HL-60/S4 treated with retinoic acid at 250 ng/mL for 4 days and 3 days (cell line): ENCODE measurements around the gene CABP7.

Source experiments
- in situ Hi-C: fragments of 300-500 bp; cut with MboI; formaldehyde crosslinking; loops from 2 replicates; pipeline ENCODE4 v1.7.0; 2022; ENCODE audit warnings: low sequenced_read_pairs

CABP7 gene

DNA sequence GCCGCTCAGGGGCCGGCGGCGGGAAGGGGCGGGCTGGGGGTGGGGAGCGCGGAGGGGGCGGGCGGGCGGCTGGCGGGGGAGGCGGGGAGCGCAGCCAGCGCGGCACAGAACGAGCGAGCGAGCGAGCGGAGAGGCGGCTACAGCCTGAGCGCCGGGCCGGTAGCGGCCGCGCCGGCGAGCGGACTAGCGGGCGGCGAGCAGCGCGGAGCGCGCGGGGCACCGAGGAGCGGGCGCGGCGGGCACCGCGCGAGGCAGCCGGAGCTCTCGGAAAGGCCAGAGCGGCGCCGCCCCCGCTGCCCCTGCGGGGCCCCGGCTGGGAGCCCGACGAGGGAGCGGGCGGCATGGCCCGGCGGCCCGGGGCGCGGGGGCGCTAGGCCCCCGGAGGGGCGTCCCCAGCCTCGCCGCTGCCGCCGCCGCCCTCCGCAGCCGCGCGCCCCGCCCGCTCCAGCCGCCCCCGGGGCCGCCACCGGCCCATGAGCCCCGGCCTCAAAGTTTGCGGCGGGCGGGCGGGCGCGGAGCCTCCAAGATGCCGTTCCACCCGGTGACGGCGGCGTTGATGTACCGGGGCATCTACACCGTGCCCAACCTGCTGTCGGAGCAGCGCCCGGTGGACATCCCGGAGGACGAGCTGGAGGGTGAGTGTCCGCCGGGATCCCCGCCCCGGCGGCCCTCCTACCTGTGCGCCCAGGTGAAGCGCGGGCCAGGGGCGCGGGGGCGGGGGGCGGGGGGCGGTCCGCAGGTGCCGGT is at the start of gene CABP7:
CABP7 (plus strand) TSS at position 105 of the 747 bp plus-strand sequence; CDS start at position 527, 422 bp downstream.
- in situ Hi-C loops, result loop anchor here (25.0 kb wide), 1 partner anchor 92 kb away; no protein-coding TSS in a partner anchor

DNA sequence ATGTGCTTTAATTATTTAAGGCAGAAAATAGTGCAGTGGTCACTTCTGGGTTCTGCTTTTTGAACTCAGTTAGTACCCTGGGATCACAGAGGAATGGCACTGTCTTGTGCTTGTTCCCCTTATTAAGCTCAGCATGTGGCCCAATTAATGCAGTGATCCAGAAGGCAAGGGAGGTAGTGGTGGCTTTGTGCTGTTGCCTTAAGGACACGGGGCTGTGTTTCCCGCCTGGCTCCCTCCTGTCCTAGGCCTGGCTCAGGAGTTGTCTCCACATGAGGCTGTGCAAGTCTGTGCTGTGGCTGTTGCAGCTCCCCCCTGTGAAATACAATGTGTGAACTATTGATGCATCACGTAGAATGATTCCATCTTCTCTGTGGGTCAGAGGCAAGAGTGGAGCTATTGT is 49.2 kb upstream of the CABP7 start:
- in situ Hi-C loops, result no loop called here

DNA sequence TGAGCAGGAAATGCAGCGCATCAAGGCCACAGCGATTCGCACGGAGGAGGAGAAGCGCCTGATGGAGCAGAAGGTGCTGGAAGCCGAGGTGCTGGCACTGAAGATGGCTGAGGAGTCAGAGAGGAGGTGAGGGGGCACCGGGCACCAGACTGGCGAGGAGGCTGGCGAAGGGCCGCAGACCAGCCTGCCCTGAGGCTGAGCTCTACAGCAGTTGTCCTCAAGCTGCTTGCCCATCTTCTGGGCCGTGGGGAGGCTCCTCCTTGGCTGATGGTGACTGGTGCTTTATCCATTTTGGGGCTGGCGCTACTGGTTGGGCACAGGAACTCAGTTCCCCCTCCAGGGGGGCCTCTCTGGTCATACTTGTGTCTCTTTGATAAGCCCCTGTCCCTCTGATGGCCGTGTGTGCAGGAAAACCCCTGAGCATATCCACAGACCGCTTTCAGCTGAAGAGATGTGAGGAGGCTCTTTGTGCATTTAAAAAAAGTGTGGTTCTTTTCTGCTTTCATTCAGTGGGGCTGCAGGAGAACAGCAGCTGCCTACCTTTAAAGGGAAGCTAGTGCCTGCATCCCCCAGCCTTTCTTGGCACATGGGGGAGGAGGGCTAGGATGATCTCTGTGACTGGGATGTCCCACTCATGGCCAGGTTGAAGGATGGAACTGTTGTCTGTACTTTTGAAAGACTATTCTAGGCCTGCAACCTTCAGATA is 46.3 kb upstream of the CABP7 start:
- in situ Hi-C loops, result no loop called here

DNA sequence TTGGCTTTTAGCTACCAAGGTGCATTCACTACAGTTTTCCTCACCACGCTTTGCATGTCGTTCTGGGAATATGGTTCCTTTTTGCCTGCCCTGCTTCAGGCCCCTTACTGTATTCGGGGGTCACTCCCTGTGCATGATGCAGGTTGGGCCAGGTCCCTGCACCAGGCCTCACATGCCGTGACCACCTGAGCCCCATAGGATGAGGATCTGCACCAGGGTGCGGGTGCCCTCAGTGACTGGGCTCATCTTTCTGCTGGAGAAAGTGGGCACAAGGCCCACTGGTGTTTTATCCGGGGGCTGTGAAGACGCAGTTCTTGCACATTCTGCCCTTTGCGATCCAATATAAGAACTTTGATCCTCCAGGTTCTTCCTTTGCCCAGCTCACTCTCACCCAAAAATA is 45.7 kb upstream of the CABP7 start:
- in situ Hi-C loops, result no loop called here

DNA sequence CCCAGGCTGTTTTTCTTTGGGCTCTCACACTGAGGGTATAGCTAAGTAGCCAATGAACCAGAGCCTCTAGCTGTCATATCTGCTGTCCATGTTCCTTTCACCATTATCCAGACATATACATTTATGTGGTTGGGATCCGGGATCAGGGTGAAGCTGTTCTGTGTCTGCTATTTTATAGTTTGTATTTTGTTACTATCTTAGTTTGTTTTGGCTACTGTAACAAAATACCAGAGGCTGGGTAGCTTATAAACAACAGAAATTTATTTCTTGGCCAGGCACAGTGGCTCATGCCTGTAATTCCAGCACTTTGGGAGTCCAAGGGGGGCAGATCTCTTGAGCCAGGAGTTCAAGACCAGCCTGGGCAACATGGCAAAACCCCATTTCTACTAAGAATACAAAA is 40.5 kb upstream of the CABP7 start:
- in situ Hi-C loops, result no loop called here

DNA sequence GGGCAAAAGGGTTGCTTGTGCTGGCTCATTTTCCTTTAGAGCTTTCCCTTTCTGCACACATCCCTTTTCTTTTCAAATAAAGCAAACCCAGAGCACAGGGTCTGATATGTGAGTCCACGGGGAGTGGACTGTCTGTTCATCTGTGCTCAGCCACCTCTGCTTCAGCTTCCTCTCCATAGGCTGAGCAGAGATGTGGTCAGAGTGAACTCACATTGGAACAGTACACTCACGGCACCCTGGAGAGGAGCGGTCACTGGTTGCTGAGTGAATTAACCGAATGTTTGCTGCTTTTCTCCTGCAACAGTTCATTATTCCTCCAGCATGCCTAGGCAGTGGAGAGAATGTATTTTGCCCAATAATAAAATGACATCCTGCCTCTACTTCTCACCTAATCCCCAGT is 36.3 kb upstream of the CABP7 start:
- in situ Hi-C loops, result no loop called here

DNA sequence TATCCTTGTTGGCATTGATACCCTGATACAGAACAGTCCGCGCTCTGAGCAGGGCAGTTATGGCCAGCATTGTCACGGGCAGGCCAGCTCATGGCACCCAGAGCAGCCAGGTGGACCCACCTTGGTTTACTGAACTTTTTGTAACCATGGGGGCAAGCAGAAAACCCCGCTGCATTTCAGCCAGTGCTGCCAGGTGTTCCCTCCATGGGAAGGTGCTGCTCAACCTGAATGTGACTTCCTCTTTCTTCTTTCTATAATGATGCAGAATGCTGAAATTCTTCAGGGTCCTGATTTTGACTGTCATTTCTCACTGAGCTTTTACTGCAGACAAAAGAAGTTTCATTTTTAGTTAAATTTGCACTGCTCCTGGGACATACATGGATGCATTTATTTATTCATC is 35.6 kb upstream of the CABP7 start:
- in situ Hi-C loops, result no loop called here

DNA sequence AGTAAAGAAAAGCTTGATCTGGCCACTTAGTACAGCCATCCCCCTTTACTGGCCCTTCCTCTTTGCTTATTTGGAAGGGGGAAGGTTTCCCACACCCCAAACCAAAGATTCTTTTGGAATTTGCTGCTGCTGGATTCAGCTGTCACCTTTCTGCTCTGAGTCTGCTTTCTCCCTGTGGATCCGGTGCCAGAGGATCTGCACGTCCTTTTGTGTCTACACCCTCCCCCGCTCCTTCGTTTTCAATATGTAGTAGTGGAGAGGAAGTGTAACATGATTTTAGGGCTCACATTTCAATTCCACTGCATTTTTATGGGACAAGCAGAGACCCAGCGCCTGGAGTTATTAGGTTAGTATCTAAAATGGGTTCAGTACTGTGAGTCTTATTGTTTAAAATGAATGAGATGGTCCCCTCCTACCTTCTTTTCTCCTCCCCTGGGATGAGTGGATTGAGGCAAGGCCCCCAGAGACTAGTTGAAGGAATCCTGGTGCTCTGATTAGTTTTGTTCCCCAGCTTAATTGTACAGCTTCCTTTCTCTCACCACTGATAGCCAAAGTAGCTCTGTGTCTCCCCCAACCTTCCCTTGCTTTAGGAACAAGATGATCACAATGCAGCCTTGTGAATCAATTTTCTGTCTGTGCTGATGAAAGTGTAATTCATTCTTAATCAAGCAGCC is 30.5 kb upstream of the CABP7 start:
- in situ Hi-C loops, result no loop called here

DNA sequence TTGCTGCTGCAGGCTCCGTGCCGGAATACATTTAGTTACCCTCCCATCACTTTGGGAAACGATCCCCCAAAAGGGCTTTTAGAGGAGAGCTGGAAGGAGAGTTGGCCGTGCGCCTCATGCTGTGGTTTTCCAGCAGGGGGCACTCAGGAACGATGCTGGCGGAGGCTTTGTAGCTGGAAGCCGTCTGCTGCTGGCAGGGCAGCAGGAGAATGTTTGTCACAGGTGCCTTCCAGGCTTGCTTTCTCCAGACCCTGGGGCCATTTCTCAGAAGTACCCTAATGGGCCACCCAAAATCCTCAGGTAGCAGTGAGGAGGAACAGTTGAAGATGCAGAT is 30.0 kb upstream of the CABP7 start:
- in situ Hi-C loops, result no loop called here

DNA sequence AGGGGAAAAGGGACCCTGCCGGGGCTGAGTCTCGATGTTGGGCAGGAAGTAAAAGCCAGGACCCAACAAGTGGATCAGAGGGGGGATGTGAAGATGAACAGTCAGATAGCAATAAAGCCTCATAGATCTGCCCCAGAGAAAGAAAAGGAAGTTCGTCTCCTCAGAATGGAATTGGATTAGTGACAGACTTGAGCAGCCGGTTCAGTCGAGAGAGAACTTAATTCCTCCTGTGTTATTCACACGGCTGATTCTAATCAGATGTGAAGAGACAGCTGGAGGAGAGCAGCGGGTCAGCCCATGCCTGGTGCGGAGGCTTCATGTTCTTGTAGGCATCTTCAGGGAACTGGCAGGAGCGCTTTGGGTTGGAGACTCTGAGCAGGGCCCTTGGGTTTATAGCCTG is 29.3 kb upstream of the CABP7 start:
- in situ Hi-C loops, result no loop called here

DNA sequence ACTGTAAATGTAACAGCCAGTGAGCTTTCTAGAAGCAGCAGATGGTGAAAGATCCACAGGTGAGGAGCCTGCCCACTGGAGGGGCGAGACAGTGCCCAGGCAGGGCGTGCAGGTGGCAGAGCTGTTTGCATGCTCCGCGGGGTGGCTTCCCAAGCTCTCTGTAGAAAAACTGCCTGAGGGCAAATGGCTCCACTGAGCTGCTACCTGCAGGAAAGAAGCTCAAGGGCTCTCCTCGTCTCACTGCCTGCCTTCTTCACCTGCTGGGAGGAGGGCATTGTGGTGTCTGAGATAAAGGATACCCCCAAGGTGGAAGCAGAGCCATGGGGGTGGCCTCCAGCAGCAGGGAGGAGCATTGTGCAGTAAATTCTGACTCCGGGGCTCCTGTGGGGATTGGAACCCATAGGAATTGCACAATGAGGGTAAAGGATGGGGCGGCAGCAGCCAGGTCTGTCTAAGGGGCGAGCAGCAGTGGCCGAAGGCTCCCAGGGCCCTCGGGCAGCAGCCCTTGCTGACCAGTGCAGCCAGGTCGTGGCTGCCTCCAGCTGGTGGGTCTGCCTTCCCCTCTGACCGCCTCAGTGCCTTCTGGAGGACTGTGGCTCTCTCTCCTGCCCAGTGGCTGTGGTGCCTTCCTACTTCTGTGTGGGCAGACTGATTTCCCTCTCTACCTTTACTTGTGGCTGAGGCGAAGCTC is 28.0 kb upstream of the CABP7 start:
- in situ Hi-C loops, result no loop called here

DNA sequence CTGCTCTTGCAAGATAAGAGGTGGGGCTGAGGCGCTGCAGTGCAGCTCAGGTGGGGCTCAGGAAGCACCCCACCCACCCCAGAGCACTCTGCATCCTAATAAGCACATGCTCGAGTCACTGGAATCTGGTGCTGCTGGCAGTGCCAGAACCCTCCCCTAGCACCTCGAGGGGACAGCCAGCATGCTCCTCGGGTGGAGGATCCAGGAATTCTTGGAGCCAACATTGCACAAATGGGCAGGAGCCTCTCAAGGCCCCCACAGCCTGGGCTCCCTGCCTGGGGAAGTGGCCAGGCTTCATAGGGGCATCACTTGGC is 27.5 kb upstream of the CABP7 start:
- in situ Hi-C loops, result no loop called here

DNA sequence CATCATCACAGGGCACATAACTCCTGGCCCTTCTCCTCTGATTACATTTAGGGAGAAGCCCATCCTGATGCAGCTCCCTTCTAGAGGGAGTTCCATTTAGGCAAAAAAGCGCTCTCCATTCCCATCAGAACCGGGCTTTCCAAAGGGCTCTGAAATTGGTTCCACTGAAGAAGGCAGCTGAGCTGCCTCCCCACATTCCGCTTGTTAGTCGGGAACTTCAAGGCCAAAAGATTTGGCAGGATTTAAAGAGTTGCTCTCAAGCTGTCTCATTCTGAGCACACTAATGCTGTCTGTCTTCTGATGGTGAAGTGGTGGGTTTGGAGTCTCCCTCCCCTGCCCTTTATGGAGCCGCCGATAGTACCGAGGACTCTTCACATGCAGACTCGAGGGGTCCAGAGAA is 26.6 kb upstream of the CABP7 start:
- in situ Hi-C loops, result no loop called here

DNA sequence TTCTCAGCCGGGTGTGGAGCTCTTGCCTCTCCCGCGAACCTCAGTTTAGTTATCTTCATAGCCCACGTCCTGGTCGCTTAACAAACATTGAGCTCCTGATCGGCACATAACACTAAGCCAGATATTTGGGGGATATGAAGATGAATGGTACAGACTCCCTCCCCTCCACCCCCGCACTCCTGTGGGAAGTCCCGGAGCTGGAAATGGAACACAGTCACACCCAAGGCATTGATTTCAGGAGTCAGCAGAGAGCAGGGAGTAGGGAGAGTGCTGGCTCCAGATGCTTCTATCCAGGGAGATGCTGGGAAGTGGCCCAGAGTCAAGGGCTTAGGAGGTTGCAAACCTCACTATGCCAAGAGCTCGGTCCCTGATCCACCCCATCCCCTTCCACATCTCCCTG is 26.1 kb upstream of the CABP7 start:
- in situ Hi-C loops, result no loop called here

DNA sequence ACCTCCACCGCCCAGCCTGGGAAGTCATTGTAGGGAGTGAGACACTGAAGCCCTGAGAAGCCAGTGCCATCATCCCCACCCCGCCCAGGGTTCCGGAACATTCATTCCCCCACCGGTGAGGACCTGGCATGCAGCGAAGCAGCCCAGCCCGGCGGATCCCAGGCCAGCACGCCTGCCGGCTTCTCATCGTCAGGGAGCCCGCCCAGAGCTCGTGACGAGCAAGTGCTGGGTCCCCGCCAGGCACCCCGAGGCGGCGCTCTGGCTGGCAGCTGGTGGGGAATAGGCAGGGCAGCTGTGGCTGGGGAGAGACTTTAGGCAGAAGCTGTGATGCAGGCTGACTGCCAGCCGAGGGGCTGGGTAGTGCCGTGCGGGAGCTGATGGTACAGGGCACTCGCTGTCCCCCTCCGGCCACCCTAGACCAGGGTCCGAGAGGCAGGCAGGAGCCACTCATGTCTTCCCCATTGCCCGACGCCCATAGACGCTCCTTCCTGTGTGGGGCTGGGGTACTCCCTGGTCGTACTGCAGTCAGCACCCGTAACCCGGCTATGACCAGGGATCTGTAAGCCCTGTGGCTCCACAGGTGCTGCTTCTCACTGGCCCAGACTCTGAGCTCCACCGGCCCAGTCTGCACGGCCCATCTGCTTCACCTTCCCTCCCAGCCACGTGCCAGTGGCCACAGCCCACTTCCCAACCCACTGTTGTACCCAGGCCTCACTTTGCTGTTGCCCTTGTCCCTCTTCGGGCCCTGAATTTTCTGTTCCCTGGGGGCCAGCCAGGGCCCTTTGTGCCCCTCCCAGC is 24.5 kb upstream of the CABP7 start:
- in situ Hi-C loops, result no loop called here

DNA sequence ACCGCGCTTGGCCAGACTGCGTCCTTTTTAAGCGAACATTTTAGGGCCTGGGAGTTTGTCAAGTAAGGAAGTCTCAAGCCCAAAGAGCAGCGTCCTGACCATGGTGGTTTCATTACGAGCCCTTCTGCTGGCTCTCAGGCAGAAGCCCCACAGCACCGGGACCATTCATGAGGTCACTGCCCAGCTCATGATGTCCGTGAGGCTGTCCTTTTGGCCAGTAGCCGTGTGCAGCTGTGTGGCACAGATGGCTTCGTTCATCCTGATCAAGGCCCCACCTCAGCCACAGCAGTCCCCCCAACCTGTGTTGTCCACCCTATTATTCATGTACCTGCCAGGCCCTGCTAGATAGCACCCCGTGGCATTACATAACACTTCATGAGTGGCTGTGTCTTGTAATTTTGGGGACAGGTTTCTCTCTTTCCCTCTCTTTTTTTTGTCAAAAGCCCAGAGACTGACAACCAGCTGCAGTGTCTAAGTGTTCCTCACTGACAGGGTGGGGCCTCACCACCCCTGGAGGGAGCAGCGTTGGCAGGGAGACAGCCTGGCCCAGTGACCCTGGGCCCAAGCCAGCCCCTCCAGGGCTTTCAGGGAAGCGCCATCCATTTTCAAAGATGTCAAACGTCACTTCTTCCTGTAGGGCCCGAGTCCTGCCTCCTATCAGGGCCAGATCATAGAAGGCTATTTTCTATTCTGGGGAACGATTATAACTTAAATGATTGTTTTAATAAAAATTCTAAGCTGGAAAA is 21.8 kb upstream of the CABP7 start:
- in situ Hi-C loops, result no loop called here

DNA sequence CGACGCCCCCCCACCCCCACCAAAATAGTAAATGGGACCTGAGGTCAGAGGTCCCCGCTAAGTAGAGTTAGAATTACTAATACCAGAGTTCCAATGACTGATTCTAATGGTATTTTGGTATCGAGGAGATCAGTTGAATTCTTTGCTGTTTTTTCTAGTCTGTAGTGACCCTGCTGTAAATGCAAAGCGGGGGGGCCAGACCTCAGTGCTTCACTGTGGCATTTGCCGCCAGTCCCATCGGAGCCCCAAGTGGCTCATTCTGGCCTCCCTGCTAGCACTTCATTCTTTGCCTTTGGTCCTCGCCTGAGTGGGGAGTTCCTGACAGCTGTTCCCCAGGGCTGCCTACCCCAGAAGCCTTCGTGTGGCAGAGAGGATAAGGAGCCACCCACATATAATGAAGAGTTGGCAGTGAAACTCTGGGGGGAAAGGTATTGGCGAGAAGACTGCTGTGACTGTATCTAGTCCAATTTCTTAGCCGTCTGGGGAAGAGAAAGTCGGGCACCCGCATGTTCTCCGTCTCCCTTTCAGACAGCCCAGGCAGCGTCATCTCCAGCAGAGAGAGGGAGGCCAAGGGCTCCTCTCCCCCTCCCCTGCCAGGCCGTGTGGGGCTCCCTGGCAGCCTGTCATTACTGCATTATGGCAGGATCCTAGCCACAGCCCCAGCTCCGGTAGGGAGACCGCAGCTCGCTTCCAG is 19.4 kb upstream of the CABP7 start:
- in situ Hi-C loops, result loop anchor here (25.0 kb wide), 1 partner anchor 112 kb away; no protein-coding TSS in a partner anchor

DNA sequence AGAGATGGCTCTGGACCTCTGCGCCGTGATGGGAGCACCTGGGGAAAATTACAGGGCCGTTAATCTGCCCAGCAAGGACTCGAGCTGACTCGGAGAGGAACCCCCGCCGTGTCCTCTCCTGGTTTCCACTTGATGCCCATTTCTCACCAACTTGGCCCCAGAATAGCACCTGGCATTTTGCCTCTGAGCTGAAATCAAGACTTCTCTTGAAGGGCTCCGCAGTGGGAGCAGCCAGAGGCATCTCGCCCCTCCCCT is 19.0 kb upstream of the CABP7 start:
- in situ Hi-C loops, result loop anchor here (25.0 kb wide), 1 partner anchor 111 kb away; no protein-coding TSS in a partner anchor

DNA sequence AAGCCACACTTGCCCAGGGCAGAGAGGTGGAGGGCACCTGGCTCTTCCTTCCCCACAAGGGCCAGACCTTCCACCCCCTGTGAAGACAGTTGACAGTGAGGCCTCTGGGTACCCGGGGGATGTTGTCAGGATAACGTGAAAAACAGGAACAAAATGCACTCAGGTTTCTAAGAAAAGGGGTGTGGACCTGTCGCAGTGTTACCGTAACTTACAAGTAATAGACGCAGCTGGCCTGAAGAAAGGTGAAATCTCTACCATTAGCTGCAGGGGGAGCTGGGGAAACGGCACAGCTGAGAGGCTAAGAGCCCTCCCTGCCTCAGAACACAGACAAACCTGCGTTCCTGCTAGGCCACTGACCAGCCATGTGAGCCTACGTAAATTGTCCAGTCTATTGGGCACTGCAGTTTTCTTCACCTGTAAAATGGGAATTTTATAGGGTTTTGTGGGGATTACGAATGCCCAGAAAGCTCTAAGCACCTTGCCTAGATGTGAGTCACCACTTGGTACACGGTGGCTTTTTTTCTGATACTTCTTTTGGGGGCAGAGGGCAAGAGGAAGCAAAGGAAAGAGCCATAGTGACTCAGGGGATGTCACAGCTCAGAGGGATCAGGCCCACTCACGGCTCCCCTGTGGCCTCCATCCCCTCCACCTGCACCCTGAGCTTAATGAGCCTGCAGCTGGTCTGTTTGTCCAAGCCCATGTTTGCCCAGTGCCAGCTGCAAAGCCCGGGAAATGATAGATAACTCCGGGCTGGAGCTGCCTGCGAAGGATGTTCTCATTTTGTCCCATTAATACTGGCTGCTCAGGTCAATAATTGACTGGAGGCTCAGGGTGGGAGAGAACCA is 18.4 kb upstream of the CABP7 start:
- in situ Hi-C loops, result loop anchor here (25.0 kb wide), 1 partner anchor 111 kb away; no protein-coding TSS in a partner anchor
